ENCODE measurements around the gene FAM83C.

Gene FAM83C

DNA sequence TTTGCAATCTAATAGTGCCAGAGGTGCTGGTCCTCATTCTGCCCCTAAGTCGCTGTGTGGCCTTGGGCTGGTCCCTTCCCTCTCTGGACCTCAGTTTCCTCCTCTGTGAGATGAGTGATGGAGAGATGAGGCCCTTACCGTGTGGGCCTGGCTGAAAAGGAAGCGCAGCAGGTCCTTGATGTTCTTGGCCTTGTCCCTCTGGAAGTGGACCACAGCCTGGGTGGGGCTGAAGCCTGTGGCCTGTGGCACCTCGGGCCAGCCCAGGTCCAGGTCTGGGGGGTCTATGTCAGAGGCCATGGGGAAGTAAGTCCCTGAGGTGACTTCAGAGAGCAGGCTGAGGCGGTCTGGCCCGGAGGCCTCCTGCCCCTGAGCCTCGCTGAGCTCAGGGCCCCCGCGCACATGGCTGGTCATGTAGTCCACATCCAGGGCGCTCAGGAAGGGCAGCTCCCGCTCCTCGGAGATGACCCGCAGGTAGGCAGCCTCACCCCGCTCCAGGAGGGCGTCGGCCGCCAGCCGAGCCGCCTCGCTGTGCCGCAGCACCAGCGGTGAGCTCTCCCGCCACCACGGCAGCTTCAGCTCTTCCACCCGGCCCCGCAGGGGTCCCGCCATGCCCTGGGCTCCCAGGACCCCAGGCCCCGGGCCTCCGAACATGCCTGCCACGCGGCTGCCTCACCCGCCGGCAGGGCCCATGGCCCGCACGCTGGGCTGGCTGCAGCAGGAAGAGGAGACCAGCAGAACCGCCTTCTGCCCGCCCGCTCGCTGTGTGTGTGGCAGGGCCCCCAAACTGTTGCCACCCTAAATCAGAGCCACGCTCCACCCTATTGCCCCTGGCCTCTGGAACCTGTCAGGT is at the start of gene FAM83C:
Gene FAM83C, minus strand, starts transcription at position 772 of the 850 bp plus-strand sequence. Its CDS starts 121 bp downstream, at position 651.
- Histone ChIP-seq H3K9ac (ENCODE audit: low read length in 5 of 5) (no peak within 1 kb of the TSS), H3K9me3 (ENCODE audit: control insufficient read depth in 5 of 5, low read length in 5 of 5) (no peaks in the 10 kb centered on the region), H3K27ac (ENCODE audit: low read depth, low read length) (no peak within 1 kb of the TSS), H3K36me3 (ENCODE audit: control insufficient read depth in 5 of 5, insufficient read depth in 5 of 5, low read length in 5 of 5) (no peaks in the 10 kb centered on the region), H3K4me3 (ENCODE audit: low read depth in 1 of 5, low read length in 5 of 5) (no peak within 1 kb of the TSS), H3K4me1 (ENCODE audit: control insufficient read depth in 5 of 5, insufficient read depth in 5 of 5, low read length in 5 of 5) (peaks cover 0 to 13% (median 0%) of the 10 kb centered on the region in 5 donors), H3K27me3 (ENCODE audit: control insufficient read depth in 5 of 5, insufficient read depth in 4 of 5, low read length in 5 of 5) (peaks cover 0 to 34% (median 13%) of the 10 kb centered on the region in 5 donors)

DNA sequence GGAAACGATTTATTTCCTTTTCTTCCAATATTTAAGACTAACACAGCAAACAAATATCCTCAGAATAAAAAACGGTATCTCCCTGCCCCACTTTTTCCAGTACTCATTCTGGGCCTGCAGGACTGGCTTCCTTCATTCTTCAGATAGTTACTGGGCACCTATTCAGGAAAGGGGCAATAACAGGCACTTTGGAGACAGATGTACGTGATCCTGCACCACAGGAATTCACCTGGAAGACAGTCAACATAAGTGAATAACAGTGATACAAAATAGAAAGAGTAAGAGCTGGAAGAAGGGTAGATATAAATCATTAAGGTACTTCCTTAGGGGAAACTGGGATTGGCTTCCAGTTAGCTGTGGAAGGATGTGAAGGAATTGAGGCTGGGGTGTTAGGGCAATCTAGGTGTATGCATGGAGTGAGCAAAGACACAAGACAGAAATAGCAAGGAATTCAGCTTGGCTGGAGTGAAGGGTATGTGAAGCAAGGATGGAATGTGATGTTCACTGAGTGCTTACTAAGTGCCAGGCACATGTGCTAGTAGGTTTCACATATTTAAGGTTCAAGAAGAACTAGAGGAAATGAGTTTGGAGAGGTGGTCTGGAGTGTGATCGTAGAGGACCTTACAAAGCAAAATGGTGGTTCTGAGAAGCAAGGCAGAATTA is 49.3 kb upstream of the FAM83C start:
- H3K9me3 ChIP-seq (ENCODE audit: control insufficient read depth in 5 of 5, low read length in 5 of 5): peaks cover 0 to 5% (median 0%) of the 10 kb centered on the region in 5 donors
- H3K9ac ChIP-seq (ENCODE audit: low read length in 5 of 5): no peak overlapping the region
- no peak overlapping the region for H3K27ac ChIP-seq (ENCODE audit: low read depth, low read length)
- no peaks in the 10 kb centered on the region for H3K27me3 ChIP-seq (ENCODE audit: control insufficient read depth in 5 of 5, insufficient read depth in 4 of 5, low read length in 5 of 5)
- H3K36me3 ChIP-seq (ENCODE audit: control insufficient read depth in 5 of 5, insufficient read depth in 5 of 5, low read length in 5 of 5): peaks cover 10 to 42% (median 24%) of the 10 kb centered on the region in 5 donors
- H3K4me1 ChIP-seq (ENCODE audit: control insufficient read depth in 5 of 5, insufficient read depth in 5 of 5, low read length in 5 of 5): peaks cover 0 to 7% (median 4%) of the 10 kb centered on the region in 5 donors
- no peak overlapping the region for H3K4me3 ChIP-seq (ENCODE audit: low read depth in 1 of 5, low read length in 5 of 5)

GRCh38 chr20:35340436-35340835 is 48.2 kb upstream of the FAM83C start:
- no peaks in the 10 kb centered on the region for H3K27me3 ChIP-seq (ENCODE audit: control insufficient read depth in 5 of 5, insufficient read depth in 4 of 5, low read length in 5 of 5)
- no peak overlapping the region for H3K9ac ChIP-seq (ENCODE audit: low read length in 5 of 5)
- no peaks in the 10 kb centered on the region for H3K9me3 ChIP-seq (ENCODE audit: control insufficient read depth in 5 of 5, low read length in 5 of 5)
- peaks cover 0 to 7% (median 4%) of the 10 kb centered on the region in 5 donors for H3K4me1 ChIP-seq (ENCODE audit: control insufficient read depth in 5 of 5, insufficient read depth in 5 of 5, low read length in 5 of 5)
- H3K27ac ChIP-seq (ENCODE audit: low read depth, low read length): no peak overlapping the region
- peaks cover 4 to 32% (median 16%) of the 10 kb centered on the region in 5 donors for H3K36me3 ChIP-seq (ENCODE audit: control insufficient read depth in 5 of 5, insufficient read depth in 5 of 5, low read length in 5 of 5)
- no peak overlapping the region for H3K4me3 ChIP-seq (ENCODE audit: low read depth in 1 of 5, low read length in 5 of 5)

DNA sequence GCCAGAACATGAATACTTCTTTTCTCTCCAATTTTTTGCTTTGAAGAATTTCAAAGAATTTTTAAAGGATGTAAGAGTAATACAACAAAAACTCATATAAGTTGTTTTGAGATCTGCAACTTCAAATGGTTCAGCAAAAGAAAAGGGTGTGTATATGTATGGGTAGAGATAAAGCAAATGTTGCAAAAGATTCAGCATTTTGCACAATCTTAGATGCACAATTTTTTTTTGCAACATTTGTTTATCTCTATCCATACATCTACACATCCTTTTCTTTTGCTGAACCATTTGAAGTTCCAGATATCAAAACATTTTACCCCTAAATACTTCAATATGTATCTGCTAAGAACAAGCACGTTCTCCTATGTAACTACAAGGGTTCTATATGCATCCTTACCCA is 47.4 kb upstream of the FAM83C start:
- no peaks in the 10 kb centered on the region for H3K27me3 ChIP-seq (ENCODE audit: control insufficient read depth in 5 of 5, insufficient read depth in 4 of 5, low read length in 5 of 5)
- H3K9me3 ChIP-seq (ENCODE audit: control insufficient read depth in 5 of 5, low read length in 5 of 5): no peaks in the 10 kb centered on the region
- H3K36me3 ChIP-seq (ENCODE audit: control insufficient read depth in 5 of 5, insufficient read depth in 5 of 5, low read length in 5 of 5): peaks cover 0 to 25% (median 12%) of the 10 kb centered on the region in 5 donors
- H3K27ac ChIP-seq (ENCODE audit: low read depth, low read length): no peak overlapping the region
- H3K4me1 ChIP-seq (ENCODE audit: control insufficient read depth in 5 of 5, insufficient read depth in 5 of 5, low read length in 5 of 5): peaks cover 0 to 8% (median 4%) of the 10 kb centered on the region in 5 donors
- no peak overlapping the region for H3K9ac ChIP-seq (ENCODE audit: low read length in 5 of 5)
- no peak overlapping the region for H3K4me3 ChIP-seq (ENCODE audit: low read depth in 1 of 5, low read length in 5 of 5)

DNA sequence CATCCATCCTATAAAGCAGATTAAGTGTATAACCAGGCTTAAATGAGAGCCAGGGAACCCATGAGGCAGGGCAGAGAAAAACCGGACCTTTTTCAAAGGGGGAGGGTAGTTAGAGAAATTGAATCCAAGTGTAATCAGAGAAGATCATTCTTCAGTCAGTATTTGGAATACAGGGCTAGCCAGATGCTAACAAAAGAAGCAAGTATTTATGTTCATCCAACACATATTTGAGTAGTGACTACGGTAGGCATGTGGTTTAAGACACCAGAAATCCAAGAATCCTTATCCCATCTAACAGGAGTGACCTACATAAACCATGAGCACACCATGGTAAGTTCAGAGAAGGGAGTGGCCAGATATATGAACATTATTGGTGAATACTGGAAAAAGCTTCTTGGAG is 46.8 kb upstream of the FAM83C start:
- Histone ChIP-seq H3K9ac (ENCODE audit: low read length in 5 of 5) (no peak overlapping the region), H3K9me3 (ENCODE audit: control insufficient read depth in 5 of 5, low read length in 5 of 5) (no peaks in the 10 kb centered on the region), H3K27ac (ENCODE audit: low read depth, low read length) (no peak overlapping the region), H3K27me3 (ENCODE audit: control insufficient read depth in 5 of 5, insufficient read depth in 4 of 5, low read length in 5 of 5) (no peaks in the 10 kb centered on the region), H3K4me3 (ENCODE audit: low read depth in 1 of 5, low read length in 5 of 5) (no peak overlapping the region), H3K36me3 (ENCODE audit: control insufficient read depth in 5 of 5, insufficient read depth in 5 of 5, low read length in 5 of 5) (peaks cover 0 to 20% (median 12%) of the 10 kb centered on the region in 5 donors), H3K4me1 (ENCODE audit: control insufficient read depth in 5 of 5, insufficient read depth in 5 of 5, low read length in 5 of 5) (peaks cover 0 to 8% (median 0%) of the 10 kb centered on the region in 5 donors)

DNA sequence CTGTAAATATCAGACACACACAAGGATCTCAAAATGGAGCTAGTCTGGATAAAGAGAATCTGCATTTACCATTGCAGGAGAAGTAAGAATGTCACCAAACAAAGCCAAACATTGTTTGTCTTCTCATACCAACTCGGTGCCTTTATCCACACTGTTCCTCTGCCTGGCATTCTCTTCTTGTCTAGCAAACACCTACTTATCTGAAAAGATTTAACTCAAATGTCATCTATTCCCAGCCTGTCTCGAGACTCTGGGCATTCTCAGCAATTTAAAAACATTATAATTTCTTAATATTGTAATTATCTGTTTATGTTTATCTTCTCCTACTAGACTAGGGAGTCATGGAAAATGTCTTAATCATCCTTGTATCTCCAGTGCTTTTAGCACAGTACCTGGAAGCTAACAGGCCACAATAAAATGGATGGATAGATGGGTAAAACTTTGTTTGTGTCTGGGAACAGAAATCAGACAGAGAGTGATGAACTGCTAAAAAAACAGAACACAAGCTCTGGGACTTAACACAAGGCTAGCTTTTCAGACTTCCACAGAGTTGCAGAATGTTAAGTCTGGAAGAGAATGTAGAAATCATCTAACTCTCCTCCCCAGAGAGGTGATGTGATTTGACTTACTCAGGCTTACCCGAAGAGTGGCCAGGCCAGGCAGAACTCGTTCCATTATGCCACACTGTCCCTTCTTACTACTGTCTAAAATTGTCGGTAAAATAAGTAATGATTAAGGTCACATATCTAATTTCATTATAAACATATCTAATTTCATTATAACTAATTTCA is 42.3 kb upstream of the FAM83C start:
- no peak overlapping the region for H3K4me3 ChIP-seq (ENCODE audit: low read depth in 1 of 5, low read length in 5 of 5)
- H3K4me1 ChIP-seq (ENCODE audit: control insufficient read depth in 5 of 5, insufficient read depth in 5 of 5, low read length in 5 of 5): peaks cover 0 to 17% (median 5%) of the 10 kb centered on the region in 5 donors
- peaks cover 0 to 8% (median 4%) of the 10 kb centered on the region in 5 donors for H3K36me3 ChIP-seq (ENCODE audit: control insufficient read depth in 5 of 5, insufficient read depth in 5 of 5, low read length in 5 of 5)
- no peak overlapping the region for H3K27ac ChIP-seq (ENCODE audit: low read depth, low read length)
- H3K9me3 ChIP-seq (ENCODE audit: control insufficient read depth in 5 of 5, low read length in 5 of 5): no peaks in the 10 kb centered on the region
- peak overlapping the region in 1 of 5 donors; percentile 12 for H3K9ac ChIP-seq (ENCODE audit: low read length in 5 of 5)
- H3K27me3 ChIP-seq (ENCODE audit: control insufficient read depth in 5 of 5, insufficient read depth in 4 of 5, low read length in 5 of 5): no peaks in the 10 kb centered on the region

DNA sequence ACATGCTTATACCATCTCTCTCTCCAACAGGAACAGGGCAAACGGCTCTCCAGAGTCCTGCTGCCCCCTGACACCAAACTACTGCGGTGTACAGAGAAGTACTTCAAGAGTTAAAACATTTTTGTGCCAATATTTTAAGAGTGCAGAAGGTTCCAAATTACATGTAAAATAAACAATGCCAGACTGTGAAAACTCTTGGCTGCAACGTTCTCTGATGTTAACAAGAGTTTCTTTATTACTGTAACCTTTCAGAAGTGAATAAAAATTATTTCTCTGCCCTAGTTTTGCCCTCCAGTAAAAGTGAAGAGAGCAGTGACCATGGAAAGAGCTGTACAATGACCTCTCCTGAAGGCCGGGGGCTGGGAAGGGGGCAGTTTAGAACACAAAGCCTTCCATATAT is 41.4 kb upstream of the FAM83C start:
- H3K27me3 ChIP-seq (ENCODE audit: control insufficient read depth in 5 of 5, insufficient read depth in 4 of 5, low read length in 5 of 5): no peaks in the 10 kb centered on the region
- H3K4me3 ChIP-seq (ENCODE audit: low read depth in 1 of 5, low read length in 5 of 5): no peak overlapping the region
- H3K4me1 ChIP-seq (ENCODE audit: control insufficient read depth in 5 of 5, insufficient read depth in 5 of 5, low read length in 5 of 5): peaks cover 0 to 17% (median 5%) of the 10 kb centered on the region in 5 donors
- H3K27ac ChIP-seq (ENCODE audit: low read depth, low read length): no peak overlapping the region
- no peaks in the 10 kb centered on the region for H3K9me3 ChIP-seq (ENCODE audit: control insufficient read depth in 5 of 5, low read length in 5 of 5)
- H3K36me3 ChIP-seq (ENCODE audit: control insufficient read depth in 5 of 5, insufficient read depth in 5 of 5, low read length in 5 of 5): peaks cover 0 to 13% (median 4%) of the 10 kb centered on the region in 5 donors
- no peak overlapping the region for H3K9ac ChIP-seq (ENCODE audit: low read length in 5 of 5)

- Histone ChIP-seq H3K27ac (ENCODE audit: low read depth, low read length) (no peak overlapping the region), H3K9me3 (ENCODE audit: control insufficient read depth in 5 of 5, low read length in 5 of 5) (no peaks in the 10 kb centered on the region), H3K9ac (ENCODE audit: low read length in 5 of 5) (no peak overlapping the region), H3K27me3 (ENCODE audit: control insufficient read depth in 5 of 5, insufficient read depth in 4 of 5, low read length in 5 of 5) (no peaks in the 10 kb centered on the region), H3K4me3 (ENCODE audit: low read depth in 1 of 5, low read length in 5 of 5) (no peak overlapping the region), H3K4me1 (ENCODE audit: control insufficient read depth in 5 of 5, insufficient read depth in 5 of 5, low read length in 5 of 5) (peaks cover 0 to 17% (median 5%) of the 10 kb centered on the region in 5 donors), H3K36me3 (ENCODE audit: control insufficient read depth in 5 of 5, insufficient read depth in 5 of 5, low read length in 5 of 5) (peaks cover 0 to 13% (median 4%) of the 10 kb centered on the region in 5 donors)
Measured at GRCh38 chr20:35332540-35333200, 40.4 kb upstream of the FAM83C start.

- Histone ChIP-seq H3K9ac (ENCODE audit: low read length in 5 of 5) (no peak overlapping the region), H3K4me3 (ENCODE audit: low read depth in 1 of 5, low read length in 5 of 5) (no peak overlapping the region), H3K27me3 (ENCODE audit: control insufficient read depth in 5 of 5, insufficient read depth in 4 of 5, low read length in 5 of 5) (no peaks in the 10 kb centered on the region), H3K4me1 (ENCODE audit: control insufficient read depth in 5 of 5, insufficient read depth in 5 of 5, low read length in 5 of 5) (peaks cover 0 to 17% (median 5%) of the 10 kb centered on the region in 5 donors), H3K27ac (ENCODE audit: low read depth, low read length) (no peak overlapping the region), H3K9me3 (ENCODE audit: control insufficient read depth in 5 of 5, low read length in 5 of 5) (no peaks in the 10 kb centered on the region), H3K36me3 (ENCODE audit: control insufficient read depth in 5 of 5, insufficient read depth in 5 of 5, low read length in 5 of 5) (peaks cover 0 to 21% (median 4%) of the 10 kb centered on the region in 5 donors)
Measured at GRCh38 chr20:35329435-35330139, 37.4 kb upstream of the FAM83C start.
